OCI-LY3 (cell line): Measurements from ENCODE around the gene SMPD2.

Source experiments
- CTCF ChIP-seq: fragments of 200-600, 300-600 bp; sonication (generic); IDR thresholded peaks from 2 replicates; pipeline ENCODE4 v1.5.1; 2014; ENCODE audit warnings: antibody characterized with exemption, low read length, low read depth
- EZH2phosphoT487 ChIP-seq: fragments of 200-600 bp; shearing (Covaris generic); IDR thresholded peaks from 2 replicates; pipeline ENCODE4 v1.6.1; 2018; ENCODE audit warnings: antibody characterized with exemption, mixed run types, low read depth

- TF ChIP-seq CTCF = no peak
- TF ChIP-seq EZH2phosphoT487 = no peak
These were observed 25.8 kb downstream of the SMPD2 start for GRCh38 chr6:109466212-109466923.
